Omental fat pad (tissue), 4 donors: Measurements from ENCODE around the gene CEP152. TPM values are rescaled to one million over a fixed set of nuclear protein-coding genes. Genes with fewer than 3 reads are reported as not detected.

ENCODE experiments used
- ATAC-seq: fragments of 150-250 bp; one replicate; pipeline ENCODE4 v1.9.1; 2016; ENCODE audit warnings: mild to moderate bottlenecking, moderate library complexity; ENCODE audit not compliant: low FRiP score
- DNase-seq: peaks from one replicate; pipeline ENCODE4 v3.0.0-alpha.2; 2019; ENCODE audit warnings: low spot score
- CTCF ChIP-seq, 3 donors: fragments of 450-650 bp; IDR thresholded peaks; one replicate each; pipeline ENCODE4 v1.5.1; 2016 to 2017; ENCODE audit warnings: antibody characterized with exemption in 3 of 3, mild to moderate bottlenecking in 3 of 3, moderate library complexity in 2 of 3
- total RNA-seq, 4 donors: library from RNA; depleted of rRNA; stranded (reverse); fragments of >200 nt; gene quantifications; one replicate each; pipeline ENCODE4 v1.1.0, GENCODE V29; 2016

Gene CEP152
- total RNA-seq, 4 donors from 2014 or later = 2.6 to 10.4 (median 5.1) TPM

DNA sequence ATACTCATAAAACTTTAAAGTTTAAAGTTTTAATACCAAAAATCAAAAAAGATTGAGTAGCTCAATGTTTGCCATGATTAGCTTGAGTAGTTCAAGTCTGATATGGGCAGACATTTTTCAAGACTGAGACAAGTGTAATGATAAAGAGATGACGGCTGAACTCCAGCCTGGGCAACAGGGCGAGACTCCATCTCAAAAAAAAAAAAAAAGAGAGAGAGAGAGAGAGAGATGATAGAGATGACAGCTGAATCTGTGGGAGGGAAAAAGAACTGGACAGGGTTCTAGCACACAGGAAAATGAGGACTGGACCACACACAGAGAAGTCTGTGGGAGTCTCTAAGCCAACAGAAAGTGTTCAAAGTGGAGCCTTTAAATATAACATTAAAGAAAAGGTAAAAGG is 25.2 kb downstream of the CEP152 start:
- no peak for TF ChIP-seq CTCF (IDR thresholded peaks at IDR 0.05)
- no peak for DNase-seq
- ATAC-seq = no peak

GRCh38 chr15:48785195-48785594 is 25.7 kb downstream of the CEP152 start:
- no peak for ATAC-seq
- DNase-seq = no peak
- TF ChIP-seq CTCF (IDR thresholded peaks at IDR 0.05) = no peak

DNA sequence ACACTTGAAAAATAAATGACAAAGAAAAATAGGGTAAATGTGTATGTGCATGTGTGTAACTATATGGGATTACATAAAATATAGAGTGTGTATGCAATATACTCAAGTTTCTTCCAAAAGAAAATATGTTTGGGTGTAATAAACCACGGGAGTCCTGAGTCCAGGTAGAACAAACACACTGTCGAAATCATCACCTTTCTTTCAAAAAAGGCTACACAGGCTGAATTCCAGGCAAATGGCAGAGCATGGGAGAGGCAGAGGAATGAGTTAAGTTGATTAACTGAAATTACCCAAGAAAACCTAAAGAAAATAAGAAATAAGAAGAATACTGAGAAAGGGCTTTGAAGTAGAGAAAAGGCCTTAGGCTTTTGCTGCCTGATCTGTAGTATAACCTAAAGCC is 26.1 kb downstream of the CEP152 start:
- TF ChIP-seq CTCF (IDR thresholded peaks at IDR 0.05) = no peak
- ATAC-seq (no peak), DNase-seq (no peak)

GRCh38 chr15:48782911-48783310 is 28.0 kb downstream of the CEP152 start:
- ATAC-seq = no peak
- TF ChIP-seq CTCF (IDR thresholded peaks at IDR 0.05) = no peak
- no peak for DNase-seq

DNA sequence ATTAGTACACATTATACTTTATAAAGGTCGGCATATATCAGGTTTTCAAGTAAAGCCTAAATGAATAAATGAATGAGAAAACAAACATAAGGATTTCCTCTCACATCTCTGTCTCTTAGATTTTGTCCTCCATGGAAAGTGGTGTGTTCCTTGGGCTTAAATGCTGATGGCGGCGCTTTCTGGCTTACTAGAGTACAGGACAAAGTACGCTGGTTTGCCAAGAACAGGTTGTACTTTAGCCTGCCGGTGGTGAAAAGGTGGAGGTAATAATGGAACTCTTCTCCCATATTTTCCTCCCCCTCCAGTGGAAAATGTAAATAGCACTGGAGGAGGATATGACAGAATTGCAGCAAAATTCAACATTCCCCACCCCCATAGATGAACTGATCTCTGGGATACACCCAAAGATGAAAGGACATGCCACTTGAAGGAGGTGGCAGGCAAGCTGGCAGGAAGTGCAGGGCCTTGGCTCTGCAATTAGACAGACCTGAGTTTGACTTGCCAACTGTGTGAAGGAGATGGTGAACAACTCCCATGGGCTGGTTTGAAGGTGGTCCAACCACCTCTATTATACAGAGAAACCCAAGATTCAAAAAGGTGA is 29.3 kb downstream of the CEP152 start:
- TF ChIP-seq CTCF (IDR thresholded peaks at IDR 0.05) = no peak
- DNase-seq (no peak), ATAC-seq (no peak)

- DNase-seq (no peak), ATAC-seq (no peak)
- TF ChIP-seq CTCF (IDR thresholded peaks at IDR 0.05) = no peak
Observed at GRCh38 chr15:48781017-48781416, 29.9 kb downstream of the CEP152 start.

GRCh38 chr15:48778331-48778730 is 32.5 kb downstream of the CEP152 start:
- DNase-seq = no peak
- ATAC-seq = no peak
- TF ChIP-seq CTCF (IDR thresholded peaks at IDR 0.05) = no peak
